HFFc6 (cell line): ENCODE data around the gene C15orf62. TPM values are rescaled to one million over a fixed set of nuclear protein-coding genes. Genes with fewer than 3 reads are reported as not detected.

ENCODE experiments used
- DNase-seq: peaks from one replicate; pipeline ENCODE4 v3.0.0-alpha.2; 2018
- H3K27ac Mint-ChIP-seq: 2 replicates; pipeline ENCODE4 v1.8.0; 2020; ENCODE audit warnings: mild to moderate bottlenecking, mixed read lengths
- H3K27me3 Mint-ChIP-seq: 2 replicates; pipeline ENCODE4 v1.8.0; 2021; ENCODE audit warnings: mild to moderate bottlenecking, moderate library complexity, mixed read lengths; ENCODE audit not compliant: insufficient read depth
- H3K36me3 Mint-ChIP-seq: 2 replicates; pipeline ENCODE4 v1.8.0; 2021; ENCODE audit warnings: low read depth, mixed read lengths
- H3K4me1 Mint-ChIP-seq: 2 replicates; pipeline ENCODE4 v1.8.0; 2020; ENCODE audit warnings: low read depth, mixed read lengths
- H3K4me3 Mint-ChIP-seq: 2 replicates; pipeline ENCODE4 v1.8.0; 2020; ENCODE audit warnings: mild to moderate bottlenecking, moderate library complexity, mixed read lengths
- H3K9me3 Mint-ChIP-seq: 2 replicates; pipeline ENCODE4 v1.8.0; 2020; ENCODE audit warnings: mild to moderate bottlenecking, mixed read lengths
- CTCF ChIP-seq: fragments of 200-600 bp; sonication (generic); IDR thresholded peaks from 2 replicates; pipeline ENCODE4 v1.5.0; 2021; ENCODE audit warnings: antibody characterized with exemption, mild to moderate bottlenecking
- total RNA-seq, 6 experiments: library from RNA; stranded (reverse); fragmentation: NEBNext Ultra II Directional; extraction: Animal tissue kit (Norgen Biotek cat#: 25700); gene quantifications; 2 replicates in 1 of 6; 3 replicates in 5 of 6; pipeline ENCODE4 v1.2.3, GENCODE V29; 2021

C15orf62 gene
- total RNA-seq, 6 experiments from 2014 or later = 0.14 to 0.20 TPM; not detected in 4

GRCh38 chr15:40771242-40771641 is 1.5 kb downstream of the C15orf62 start:
- Mint-ChIP-seq H3K4me1 (peaks cover 21% of the 10 kb centered on the region), H3K27ac (no peak overlapping the region), H3K27me3 (peaks cover 4% of the 10 kb centered on the region), H3K36me3 (peaks cover 5% of the 10 kb centered on the region; the same call in 1 of the 2 replicates), H3K9me3 (no peaks in the 10 kb centered on the region), H3K4me3 (no peak overlapping the region)
- no peak for DNase-seq
- TF ChIP-seq CTCF = no peak

- DNase-seq = no peak
These were observed 2.2 kb downstream of the C15orf62 start for GRCh38 chr15:40772014-40772413.

GRCh38 chr15:40773496-40773895 is 3.7 kb downstream of the C15orf62 start:
- peaks cover 4% of the 10 kb centered on the region for H3K27me3 Mint-ChIP-seq
- DNase-seq = no peak
- peaks cover 19% of the 10 kb centered on the region for H3K4me1 Mint-ChIP-seq
- H3K9me3 Mint-ChIP-seq = no peaks in the 10 kb centered on the region
- no peak overlapping the region for H3K4me3 Mint-ChIP-seq
- H3K27ac Mint-ChIP-seq = no peak overlapping the region
- peaks cover 13% of the 10 kb centered on the region for H3K36me3 Mint-ChIP-seq
- TF ChIP-seq CTCF = no peak

More at GRCh38 chr15:40772014-40772413, 2.2 kb downstream of the C15orf62 start:
- Mint-ChIP-seq H3K4me1 (peaks cover 20% of the 10 kb centered on the region), H3K27me3 (peaks cover 4% of the 10 kb centered on the region), H3K27ac (no peak overlapping the region), H3K4me3 (no peak overlapping the region), H3K36me3 (peaks cover 12% of the 10 kb centered on the region), H3K9me3 (no peaks in the 10 kb centered on the region)
- TF ChIP-seq CTCF = no peak

- Mint-ChIP-seq H3K4me3 (no peak overlapping the region), H3K4me1 (peaks cover 19% of the 10 kb centered on the region), H3K27me3 (peaks cover 4% of the 10 kb centered on the region), H3K9me3 (no peaks in the 10 kb centered on the region), H3K27ac (no peak overlapping the region), H3K36me3 (peaks cover 13% of the 10 kb centered on the region)
- DNase-seq = no peak
- no peak for TF ChIP-seq CTCF
These were observed 4.1 kb downstream of the C15orf62 start for GRCh38 chr15:40773902-40774301.

GRCh38 chr15:40775007-40775406 is 5.2 kb downstream of the C15orf62 start:
- H3K9me3 Mint-ChIP-seq = no peaks in the 10 kb centered on the region
- no peak overlapping the region for H3K27ac Mint-ChIP-seq
- peaks cover 2% of the 10 kb centered on the region; the same call in 1 of the 2 replicates for H3K27me3 Mint-ChIP-seq
- DNase-seq = no peak
- peaks cover 19% of the 10 kb centered on the region for H3K36me3 Mint-ChIP-seq
- no peak overlapping the region for H3K4me3 Mint-ChIP-seq
- H3K4me1 Mint-ChIP-seq = peaks cover 11% of the 10 kb centered on the region
- TF ChIP-seq CTCF = no peak
